Measurements from ENCODE around the gene RGN.
A peak's percentile ranks its signal among the peaks of the same experiment; 100 is the strongest.
"Not testable (repeated sequence)": the region's sequence is repeated elsewhere in the genome, so short reads cannot be mapped to it uniquely, and the experiment has no call there.

The RGN gene

GRCh38 chrX:47116551-47117110, 38.4 kb downstream of the RGN start:
- not testable (repeated sequence) for DNase-seq (ENCODE audit: low read depth, low spot score)

- not testable (repeated sequence) for DNase-seq (ENCODE audit: low read depth, low spot score)
These were observed 46.2 kb downstream of the RGN start for GRCh38 chrX:47124466-47124865.

- DNase-seq (ENCODE audit: low read depth, low spot score), result peak; percentile 99
These were observed 51.1 kb downstream of the RGN start for GRCh38 chrX:47129157-47129898.

- DNase-seq (ENCODE audit: low read depth, low spot score), result no peak
These were observed 51.7 kb downstream of the RGN start for GRCh38 chrX:47129899-47130358.

GRCh38 chrX:47133493-47133892, 55.2 kb downstream of the RGN start:
- no peak for DNase-seq (ENCODE audit: low read depth, low spot score)

- DNase-seq (ENCODE audit: low read depth, low spot score), result not testable (repeated sequence)
These were observed 57.4 kb downstream of the RGN start for GRCh38 chrX:47135650-47136049.

GRCh38 chrX:47138171-47138570, 59.9 kb downstream of the RGN start:
- no peak for DNase-seq (ENCODE audit: low read depth, low spot score)
